HG03565 (cell line): ENCODE results near the gene ATF7.
"Not testable (repeated sequence)": the region's sequence is repeated elsewhere in the genome, so short reads cannot be mapped to it uniquely, and the experiment has no call there.

ENCODE experiments used
- ATAC-seq: cut with Tn5 transposase; IDR thresholded peaks from one replicate; pipeline ENCODE4 v1.9.1; 2021; ENCODE audit warnings: mild to moderate bottlenecking, moderate library complexity; ENCODE audit not compliant: unreplicated experiment

Gene ATF7

DNA sequence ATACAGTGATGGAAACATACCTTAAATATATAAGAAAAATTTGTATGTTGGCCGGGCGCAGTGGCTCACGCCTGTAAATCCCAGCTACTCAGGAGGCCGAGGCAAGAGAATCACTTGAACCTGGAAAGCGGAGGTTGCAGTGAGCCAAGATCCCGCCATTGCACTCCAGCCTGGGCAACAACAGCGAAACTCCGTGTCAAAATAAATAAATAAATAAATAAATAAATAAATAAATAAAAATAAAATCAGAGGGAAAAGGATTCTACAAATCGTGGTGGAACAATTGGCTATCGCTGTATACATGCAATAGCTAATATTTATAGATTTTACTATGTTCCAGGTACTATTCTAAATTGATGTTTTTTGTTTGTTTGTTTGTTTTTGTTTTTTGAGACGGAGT, 1.7 kb upstream of the ATF7 start:
- no peak for ATAC-seq

DNA sequence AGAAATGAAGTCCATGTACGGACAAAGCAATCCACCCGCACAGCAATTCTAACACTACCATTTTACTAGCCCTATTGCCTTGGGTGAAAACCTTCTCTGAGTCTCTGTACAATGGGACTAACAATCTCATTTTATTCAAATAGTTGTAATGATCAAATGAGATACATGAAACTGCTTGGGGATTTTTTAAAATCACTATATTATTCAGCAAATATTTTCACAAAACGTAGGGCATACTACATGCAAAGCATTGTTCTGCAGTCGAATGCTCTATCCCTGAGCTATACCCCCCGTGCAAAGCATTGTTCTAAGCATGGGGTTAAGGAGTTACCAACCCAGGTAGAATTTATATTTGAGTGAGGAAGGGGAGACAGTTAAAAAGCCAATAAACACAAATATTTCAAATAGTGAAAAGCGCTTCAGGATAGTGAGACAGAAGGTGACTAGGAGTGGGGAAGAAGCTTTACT, 554 bp upstream of the ATF7 start:
- no peak for ATAC-seq

DNA sequence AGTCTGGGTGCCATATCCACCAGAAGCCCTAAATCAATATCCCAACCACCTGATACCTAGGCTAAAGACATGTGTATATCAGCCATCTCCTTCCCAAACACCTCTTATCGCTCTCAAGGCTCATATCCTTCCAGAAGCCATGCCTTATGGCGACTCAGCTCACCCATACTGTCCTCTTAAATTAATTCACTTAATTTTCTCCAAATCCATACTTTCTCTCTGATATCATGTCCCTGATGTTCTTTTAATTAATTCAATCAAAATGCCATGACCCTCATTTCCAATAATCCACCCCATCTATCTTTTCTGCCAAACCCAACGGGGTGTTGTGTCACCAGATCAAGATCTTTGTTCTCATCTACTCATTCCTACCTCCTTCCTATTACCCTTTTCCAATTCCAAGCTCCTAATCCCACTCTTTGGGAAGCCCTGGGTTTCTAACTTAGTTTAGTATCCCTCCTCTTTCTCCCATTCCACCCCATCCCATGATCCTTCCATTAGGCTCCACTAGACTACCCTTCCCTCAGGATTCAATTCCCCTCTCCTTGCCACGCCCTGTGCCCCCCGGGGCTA, 723 bp downstream of the ATF7 start:
- no peak for ATAC-seq

DNA sequence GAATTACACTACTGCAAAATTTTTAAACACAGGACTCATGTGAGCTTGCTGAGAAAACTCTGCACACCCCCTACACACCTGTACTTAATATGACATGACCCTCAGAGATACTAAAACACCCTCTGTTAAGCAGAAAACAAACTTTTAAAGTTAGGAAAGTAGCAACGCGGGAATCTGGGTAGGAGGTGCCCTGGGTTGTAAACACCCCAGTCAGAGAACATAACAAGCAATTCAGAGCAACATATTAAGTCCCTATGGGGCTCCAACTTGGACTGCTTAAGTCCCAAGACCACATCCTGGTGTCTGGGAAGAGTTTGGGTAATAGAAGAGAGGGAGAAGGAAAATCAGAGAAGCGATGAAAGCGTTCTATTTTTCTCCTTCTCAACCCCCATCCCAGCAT, 1.2 kb downstream of the ATF7 start:
- ATAC-seq = no peak

DNA sequence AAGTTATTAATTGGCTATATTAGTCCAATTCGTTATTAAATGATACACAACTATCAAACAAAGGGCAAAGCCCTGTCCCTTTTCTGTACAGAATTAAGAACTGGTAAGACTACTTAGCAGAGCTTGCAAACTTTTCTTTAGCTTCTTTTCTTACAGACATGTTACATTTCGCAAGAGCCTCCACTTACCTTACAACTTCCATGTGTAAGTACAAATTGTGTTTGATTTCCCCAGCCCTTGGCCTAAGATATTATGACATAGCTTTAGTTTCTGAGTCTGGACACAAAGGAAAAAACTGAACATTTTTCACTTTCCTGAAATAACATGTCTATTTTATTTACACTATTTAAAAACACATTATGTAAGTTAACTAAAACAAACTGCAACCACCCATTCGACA, 1.7 kb downstream of the ATF7 start:
- no peak for ATAC-seq

DNA sequence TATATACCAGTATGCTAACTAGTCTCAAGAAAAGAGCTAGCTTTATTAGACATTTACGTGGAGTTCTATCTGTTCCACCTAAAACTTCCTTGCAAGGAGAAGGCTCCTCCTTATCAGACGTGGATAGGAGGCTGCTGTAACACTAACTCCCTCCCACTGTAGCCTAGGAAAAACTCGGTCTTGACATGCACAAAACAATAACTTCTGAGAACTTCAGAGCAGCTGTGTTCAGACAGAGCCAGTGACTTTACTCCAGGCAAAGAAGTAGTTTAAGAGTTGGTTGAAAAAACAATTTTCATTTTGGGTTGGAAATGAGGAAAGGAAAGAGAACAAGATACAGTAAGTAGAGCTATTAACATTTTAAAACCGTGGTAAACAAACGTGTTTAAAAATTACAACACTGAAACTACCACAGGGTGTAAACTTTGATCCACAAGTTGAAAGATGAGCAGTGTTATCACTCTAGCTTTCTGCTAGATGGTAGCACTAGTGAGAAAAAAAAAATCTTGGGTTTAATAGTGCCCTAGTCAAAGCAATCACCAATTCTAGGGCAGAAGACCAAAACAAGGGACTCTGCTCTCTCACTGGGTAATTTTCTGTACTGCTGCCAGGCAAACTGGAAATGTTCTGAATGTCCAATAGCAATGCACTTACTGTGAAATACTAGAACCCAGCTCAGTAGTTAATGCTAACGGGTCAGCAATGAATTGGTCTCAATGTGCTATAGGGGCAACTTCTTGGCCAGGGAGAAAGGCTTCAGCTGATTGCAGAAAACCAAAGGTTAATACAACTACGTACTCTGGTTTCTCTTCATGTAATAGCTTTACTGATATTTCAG, 2.4 kb downstream of the ATF7 start:
- no peak for ATAC-seq

DNA sequence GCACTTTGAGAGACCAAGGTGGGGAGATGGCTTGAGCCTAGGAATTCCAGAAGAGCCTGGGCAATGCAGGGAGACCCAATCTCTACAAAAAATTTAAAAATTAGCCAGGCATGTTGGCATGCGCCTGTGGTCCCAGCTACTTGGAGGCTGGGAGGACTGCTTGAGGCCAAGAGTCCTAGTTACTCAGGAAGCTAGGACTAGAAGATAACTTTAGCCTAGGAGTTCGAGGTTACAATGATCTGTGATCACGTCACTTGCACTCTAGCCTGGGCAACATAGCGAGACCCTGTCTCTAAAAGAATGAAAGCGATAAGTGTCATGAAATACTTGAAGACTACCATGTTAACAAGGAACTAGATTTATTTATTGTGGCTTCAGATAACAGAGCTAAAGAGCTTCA, 3.5 kb downstream of the ATF7 start:
- ATAC-seq = no peak

DNA sequence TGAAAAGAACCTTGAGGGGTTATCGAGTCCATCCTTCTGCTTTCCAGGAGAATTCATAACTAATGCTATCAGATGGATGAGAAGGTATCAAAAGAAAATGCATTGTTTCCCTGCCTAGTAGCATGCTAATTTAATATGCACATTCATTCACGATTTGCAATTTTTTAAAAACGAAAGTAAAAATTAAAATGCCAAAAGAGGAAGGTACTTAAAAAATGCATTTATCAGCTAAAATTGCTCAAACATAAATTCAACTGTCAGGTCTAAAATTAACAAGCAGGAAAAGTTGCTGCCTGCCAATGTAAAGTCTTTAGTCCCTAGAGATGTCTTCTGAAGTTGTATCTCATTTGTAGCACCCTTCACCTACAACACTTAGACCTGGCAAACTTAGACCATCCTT, 7.9 kb downstream of the ATF7 start:
- ATAC-seq = no peak

DNA sequence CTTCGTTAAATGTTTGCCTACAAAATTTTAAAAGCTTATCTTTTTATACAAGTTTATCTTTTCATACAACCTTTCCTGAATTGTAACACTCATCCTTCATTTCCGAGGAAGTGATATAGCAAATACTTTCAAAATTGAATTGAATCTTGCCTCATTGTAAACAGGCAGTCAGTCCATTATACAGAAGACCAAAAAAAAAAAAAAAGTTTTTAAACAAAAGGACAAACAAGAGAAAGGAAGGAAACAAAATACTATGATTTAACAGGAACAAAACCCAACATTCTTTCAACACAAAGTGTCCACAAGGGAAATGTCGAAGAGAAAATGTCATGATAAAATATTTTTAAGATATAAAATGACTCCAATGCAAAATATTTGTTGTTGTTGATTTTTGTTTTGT, 8.5 kb downstream of the ATF7 start:
- no peak for ATAC-seq

DNA sequence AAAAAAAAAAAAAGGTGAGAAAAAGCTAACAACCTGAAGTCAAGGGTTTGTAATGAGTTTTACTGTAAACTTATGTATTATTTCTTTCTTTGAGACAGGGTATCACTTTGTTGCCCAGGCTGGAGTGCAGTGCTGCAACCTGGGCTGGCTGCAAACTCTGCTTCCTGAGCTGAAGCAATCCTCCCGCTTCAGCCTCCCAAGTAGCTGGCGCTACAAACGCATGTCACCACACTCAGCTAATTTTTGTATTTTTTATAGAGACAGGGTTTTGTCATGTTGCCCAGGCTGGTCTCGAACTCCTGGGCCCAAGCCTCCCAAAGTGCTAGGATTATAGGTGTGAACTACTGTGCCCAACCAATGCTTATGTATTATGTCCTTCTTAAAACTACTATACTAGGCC, 9.2 kb downstream of the ATF7 start:
- ATAC-seq = no peak

DNA sequence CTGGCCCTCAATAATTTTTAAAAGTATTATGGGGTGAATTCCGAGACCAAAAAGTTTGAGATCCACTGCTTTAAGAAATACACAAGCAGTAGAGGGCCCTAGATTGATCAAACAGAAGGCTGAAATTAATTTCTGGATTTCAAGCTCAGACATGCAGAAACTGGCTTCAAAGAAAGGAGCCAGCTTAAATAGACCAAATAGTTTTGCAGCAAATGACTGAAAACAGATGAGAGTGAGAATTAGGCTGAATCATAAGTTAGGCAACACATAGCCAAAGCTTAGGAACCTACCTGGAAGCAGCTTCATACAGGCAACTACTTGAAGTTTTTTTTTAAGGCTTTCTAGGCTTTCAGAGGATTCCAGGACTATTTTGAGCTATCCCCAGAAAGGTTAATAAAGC, 12.4 kb downstream of the ATF7 start:
- ATAC-seq = no peak

DNA sequence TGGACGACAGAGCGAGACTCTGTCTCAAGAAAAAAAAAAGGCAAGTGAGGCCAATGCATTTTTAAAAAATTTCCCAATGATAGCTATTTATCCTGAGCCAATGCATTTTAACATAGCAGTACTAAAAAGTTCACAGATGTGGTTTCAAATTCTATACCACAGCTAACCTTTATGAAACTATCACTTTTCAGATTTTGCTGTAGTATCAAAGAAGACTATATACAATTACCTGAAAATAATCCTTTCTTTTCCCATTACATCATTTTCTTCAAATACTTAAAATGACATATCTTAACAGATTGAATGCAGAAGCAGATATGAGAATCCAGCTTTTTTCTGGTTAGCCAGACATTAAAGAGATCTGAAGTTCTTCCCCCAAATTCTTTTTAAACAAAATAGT, 13.2 kb downstream of the ATF7 start:
- ATAC-seq = no peak

DNA sequence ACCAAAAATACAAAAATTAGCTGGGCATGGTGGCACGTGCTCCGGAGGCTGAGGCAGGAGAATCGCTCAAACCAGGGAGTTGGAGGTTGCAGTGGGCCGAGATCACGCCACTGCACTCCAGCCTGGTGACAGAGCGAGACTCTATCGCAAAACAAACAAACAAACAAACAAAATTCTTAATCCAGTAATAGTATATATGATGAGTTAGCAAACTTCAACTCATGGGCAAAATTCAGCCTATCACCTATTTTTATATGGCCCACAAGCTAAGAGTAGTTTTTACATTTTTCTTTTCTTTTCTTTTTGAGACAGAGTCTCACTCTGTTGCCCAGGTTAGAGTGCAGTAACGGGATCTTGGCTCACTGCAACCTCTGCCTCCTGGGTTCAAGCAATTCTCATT, 14.9 kb downstream of the ATF7 start:
- no peak for ATAC-seq

DNA sequence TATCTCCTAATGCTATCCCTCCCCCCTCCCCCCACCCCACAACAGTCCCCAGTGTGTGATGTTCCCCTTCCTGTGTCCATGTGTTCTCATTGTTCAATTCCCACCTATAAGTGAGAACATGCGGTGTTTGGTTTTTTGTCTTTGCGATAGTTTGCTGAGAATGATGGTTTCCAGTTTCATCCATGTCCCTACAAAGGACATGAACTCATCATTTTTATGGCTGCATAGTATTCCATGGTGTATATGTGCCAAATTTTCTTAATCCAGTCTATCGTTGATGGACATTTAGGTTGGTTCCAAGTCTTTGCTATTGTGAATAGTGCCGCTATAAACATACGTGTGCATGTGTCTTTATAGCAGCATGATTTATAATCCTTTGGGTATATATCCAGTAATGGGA, 19.5 kb downstream of the ATF7 start:
- not testable (repeated sequence) for ATAC-seq

DNA sequence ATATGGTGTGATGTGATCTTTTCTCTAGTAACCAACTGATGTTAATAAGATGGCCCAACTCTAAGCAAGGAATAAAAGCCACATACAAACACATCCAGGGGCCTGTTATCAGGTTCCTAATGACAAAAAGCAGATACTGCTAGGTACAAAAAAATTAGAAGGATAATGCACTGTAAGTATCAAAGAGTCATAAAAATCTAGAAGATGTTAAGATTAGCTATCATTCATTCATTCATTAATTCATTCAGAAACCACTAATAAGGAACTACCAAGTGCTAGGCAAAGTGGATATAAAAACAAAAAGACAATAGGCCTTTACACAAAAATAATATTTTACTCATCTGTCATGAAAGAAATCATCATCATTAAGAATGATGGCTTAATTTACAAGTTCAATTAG, 21.6 kb downstream of the ATF7 start:
- no peak for ATAC-seq

DNA sequence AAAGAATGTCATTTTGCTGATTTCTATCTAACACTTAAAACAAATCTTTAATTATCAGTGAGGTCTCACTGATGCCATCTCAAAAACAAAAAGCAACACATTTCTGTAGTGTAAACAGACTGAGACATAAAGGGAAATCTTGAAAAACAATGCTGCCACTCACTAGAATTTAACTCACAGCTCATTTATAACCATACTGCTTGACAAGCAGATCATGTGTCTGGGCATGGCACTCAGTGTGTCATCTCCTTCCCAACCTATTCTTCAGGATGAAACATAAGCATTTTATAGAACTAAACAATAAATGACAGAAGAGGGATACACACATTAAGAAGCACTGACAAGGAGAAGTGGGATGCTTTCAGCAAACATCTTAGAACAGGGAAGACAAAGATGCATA, 22.4 kb downstream of the ATF7 start:
- no peak for ATAC-seq

DNA sequence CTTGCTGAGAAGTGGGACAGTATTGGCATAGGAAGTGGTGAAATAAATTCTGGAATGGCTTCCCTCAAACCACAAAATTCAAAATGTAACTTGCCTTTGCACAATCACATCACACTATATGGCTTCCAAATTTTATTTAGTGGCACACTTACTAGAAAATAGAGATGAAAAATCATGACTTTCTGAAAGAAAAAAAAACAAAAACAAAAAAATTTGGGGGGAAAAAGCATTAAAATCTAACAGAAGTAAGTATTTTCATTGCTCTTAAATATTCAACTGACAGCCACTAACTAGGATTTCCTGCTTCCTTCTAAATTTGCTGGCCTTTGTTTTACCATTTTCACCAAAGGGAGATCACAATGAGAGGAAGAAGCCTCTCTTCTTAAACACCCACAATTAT, 23.0 kb downstream of the ATF7 start:
- ATAC-seq = no peak

DNA sequence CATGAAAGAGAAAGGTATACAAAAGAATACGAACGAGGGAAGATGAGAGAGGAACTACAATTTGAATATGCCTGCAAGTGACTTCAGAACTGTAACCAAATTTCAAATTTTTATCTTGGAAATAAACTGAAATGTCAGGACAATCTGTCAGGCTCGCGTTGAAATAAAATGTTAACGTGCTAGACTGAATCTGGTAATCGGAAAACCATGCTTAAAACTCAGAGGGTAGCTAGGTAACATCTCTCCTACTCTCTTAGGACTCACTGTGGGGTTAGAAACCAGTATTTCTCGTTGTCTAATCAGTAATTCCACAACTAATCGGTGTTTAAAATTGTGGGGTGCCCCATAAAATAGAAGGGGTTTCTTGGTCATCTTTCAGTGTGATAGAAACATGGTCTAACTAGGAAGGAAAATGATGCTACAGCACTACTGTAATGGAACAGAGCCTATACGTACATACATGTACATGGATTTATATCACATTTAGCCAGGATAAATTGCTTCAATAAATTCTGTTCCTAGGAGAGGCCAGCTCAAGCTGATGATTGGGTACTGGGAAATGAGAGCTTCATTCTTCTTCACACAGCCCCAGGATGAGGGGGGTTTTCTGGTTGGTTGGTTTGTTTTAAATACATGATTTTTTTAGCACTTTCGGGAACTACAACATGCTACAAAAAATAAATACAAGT, 23.9 kb downstream of the ATF7 start:
- ATAC-seq = no peak

DNA sequence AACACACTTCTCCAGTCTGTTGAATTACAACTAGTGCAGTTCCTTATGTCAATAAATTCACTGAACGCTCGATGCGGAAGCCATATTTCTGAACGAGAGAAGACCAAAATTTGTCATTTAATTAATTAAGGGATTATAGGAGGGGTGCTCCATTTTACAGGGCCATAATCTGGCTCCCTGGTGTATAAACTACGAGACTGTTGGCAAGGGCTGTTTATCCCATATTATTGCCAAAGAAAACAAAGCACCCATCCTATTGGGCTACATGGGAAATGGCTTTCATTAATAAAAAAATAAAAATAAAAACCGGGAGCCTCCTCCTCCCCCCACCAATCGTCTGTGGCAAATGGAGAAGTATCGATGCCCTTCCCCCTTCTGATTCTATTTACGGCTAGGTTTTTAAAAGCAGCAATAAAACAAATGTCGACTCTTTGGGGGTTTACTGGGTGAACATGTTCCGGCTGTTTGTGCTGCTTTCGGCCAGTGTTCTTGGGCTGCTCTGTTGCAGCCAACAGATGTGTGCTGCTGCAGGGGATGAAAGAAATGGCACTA, 24.8 kb downstream of the ATF7 start:
- ATAC-seq = no peak

DNA sequence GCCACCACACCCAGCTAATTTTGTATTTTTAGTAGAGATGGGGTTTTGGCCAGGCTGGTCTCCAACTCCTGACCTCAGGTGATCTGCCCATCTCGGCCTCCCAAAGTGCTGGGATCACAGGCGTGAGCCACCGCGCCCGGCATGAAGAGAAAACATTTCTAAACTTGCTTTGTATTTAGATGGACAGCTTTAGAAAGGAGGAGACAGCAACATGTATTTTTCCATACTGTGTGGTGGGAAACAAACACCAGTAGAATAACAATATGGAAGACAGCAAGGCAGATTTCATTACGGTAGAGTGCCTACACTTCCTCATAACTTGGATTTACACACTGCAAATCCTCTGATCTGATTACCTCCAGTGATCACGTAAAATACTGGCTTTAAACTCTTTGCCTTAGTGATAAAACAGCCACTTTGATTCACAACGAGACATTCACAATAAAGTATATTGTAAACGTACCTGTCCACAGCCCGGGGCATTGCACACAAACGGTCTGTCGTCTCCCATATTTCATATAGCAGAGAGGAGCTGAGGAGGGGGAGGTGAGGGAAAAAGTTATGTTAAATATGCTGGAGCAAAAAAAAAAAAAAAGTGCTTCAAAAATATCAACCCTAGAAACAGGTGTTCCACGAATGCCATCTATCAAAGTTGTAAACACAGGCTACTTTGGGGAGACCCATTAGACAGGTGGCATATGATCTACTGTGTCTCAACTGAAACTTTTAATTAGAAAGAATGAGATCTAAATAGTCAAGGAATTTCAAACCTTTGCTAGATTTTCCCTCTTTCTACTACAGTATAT, 25.5 kb downstream of the ATF7 start:
- ATAC-seq = no peak

DNA sequence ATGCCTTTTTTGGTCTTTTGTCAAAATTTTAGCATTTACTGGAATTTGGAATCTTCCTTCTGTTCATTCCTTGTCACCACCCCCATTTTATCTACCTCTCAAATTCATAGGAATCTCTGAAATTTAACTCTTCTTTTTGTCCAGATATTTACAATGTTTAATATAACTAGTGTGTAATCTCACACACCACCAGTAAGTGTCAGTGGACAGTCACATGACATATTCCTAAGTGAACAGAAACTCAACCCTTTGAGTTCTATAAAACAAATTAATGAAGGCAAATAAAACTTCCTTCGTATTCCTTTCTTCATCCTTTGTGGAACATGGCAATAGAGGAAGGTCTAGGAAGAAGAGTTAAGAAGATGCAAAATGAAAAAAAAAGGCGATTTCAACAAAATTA, 26.6 kb downstream of the ATF7 start:
- no peak for ATAC-seq
